HepG2 (cell line): ENCODE measurements around the gene MAP2K5. TPM values are rescaled to one million over a fixed set of nuclear protein-coding genes. Genes with fewer than 3 reads are reported as not detected.
A peak's percentile ranks its signal among the peaks of the same experiment; 100 is the strongest.

Experiments
- ARID2 ChIP-seq: sonication (generic); formaldehyde crosslinking; IDR thresholded peaks from 2 replicates; pipeline ENCODE4 v1.8.1; 2022; ENCODE audit warnings: mild to moderate bottlenecking, missing genetic modification reagents, borderline replicate concordance
- CAMTA2 ChIP-seq: sonication (generic); formaldehyde crosslinking; IDR thresholded peaks from 2 replicates; pipeline ENCODE4 v1.4.0; 2020; ENCODE audit warnings: mild to moderate bottlenecking, missing genetic modification reagents, borderline replicate concordance
- CBX5 ChIP-seq: sonication (generic); formaldehyde crosslinking; IDR thresholded peaks from 2 replicates; pipeline ENCODE4 v1.4.0; 2020; ENCODE audit warnings: missing genetic modification reagents, borderline replicate concordance
- HNF4G ChIP-seq, 2 experiments: sonication (generic) in 1 of 2; formaldehyde crosslinking in 1 of 2; IDR thresholded peaks; 2 replicates each; pipeline versions ENCODE4 v1.4.0 to v1.6.1; 2011 to 2020; ENCODE audit warnings: borderline replicate concordance in 2 of 2, low read depth in 2 of 2, mild to moderate bottlenecking in 2 of 2, low read length in 1 of 2, missing genetic modification reagents in 1 of 2, moderate library complexity in 1 of 2
- MZF1 ChIP-seq: sonication (generic); formaldehyde crosslinking; IDR thresholded peaks from 2 replicates; pipeline ENCODE4 v1.8.1; 2023; ENCODE audit warnings: mild to moderate bottlenecking, missing genetic modification reagents, borderline replicate concordance
- NFRKB ChIP-seq: fragments of 450-650 bp; IDR thresholded peaks from 2 replicates; pipeline ENCODE4 v1.6.1; 2017
- RFXAP ChIP-seq: sonication (generic); formaldehyde crosslinking; IDR thresholded peaks from 2 replicates; pipeline ENCODE4 v1.4.0; 2020; ENCODE audit warnings: missing genetic modification reagents, borderline replicate concordance
- ZBTB2 ChIP-seq: sonication (generic); formaldehyde crosslinking; IDR thresholded peaks from 2 replicates; pipeline ENCODE4 v1.8.0; 2022; ENCODE audit warnings: low read depth, missing genetic modification reagents
- ZNF260 ChIP-seq: sonication (generic); formaldehyde crosslinking; IDR thresholded peaks from 2 replicates; pipeline ENCODE4 v1.4.0; 2020; ENCODE audit warnings: missing genetic modification reagents, low read depth, mild to moderate bottlenecking, borderline replicate concordance
- ZNF556 ChIP-seq: sonication (generic); formaldehyde crosslinking; IDR thresholded peaks from 2 replicates; pipeline ENCODE4 v1.4.0; 2020; ENCODE audit warnings: mild to moderate bottlenecking, missing genetic modification reagents, borderline replicate concordance
- ZNF563 ChIP-seq: sonication (generic); formaldehyde crosslinking; IDR thresholded peaks from 2 replicates; pipeline ENCODE4 v1.8.0; 2022; ENCODE audit warnings: mild to moderate bottlenecking, moderate library complexity, missing genetic modification reagents
- ZNF720 ChIP-seq: sonication (generic); formaldehyde crosslinking; IDR thresholded peaks from 2 replicates; pipeline ENCODE4 v1.4.0; 2020; ENCODE audit warnings: missing genetic modification reagents
- ZSCAN31 ChIP-seq: sonication (generic); formaldehyde crosslinking; IDR thresholded peaks from 2 replicates; pipeline ENCODE4 v1.5.0; 2020; ENCODE audit warnings: low read depth, mild to moderate bottlenecking, missing genetic modification reagents
- polyA plus RNA-seq, 8 experiments: library from polyadenylated mRNA; depleted of rRNA in 3 of 8; stranded (reverse) in 7 of 8; unstranded in 1 of 8; fragments of >200 nt; fragmentation: Illumina TruSeq in 4 of 8; extraction: Trizol in 4 of 8; gene quantifications; 2 replicates each; pipeline versions ENCODE4 v1.2.1 to v1.2.3, GENCODE V29; 2011 to 2016; ENCODE audit warnings: low read depth in 4 of 8, missing spikeins in 1 of 8, mixed read lengths in 1 of 8; ENCODE audit not compliant: insufficient read depth in 1 of 8
- total RNA-seq, 5 experiments: library from RNA; depleted of rRNA; stranded (reverse); fragments of >200 nt; fragmentation: Illumina TruSeq; extraction: Trizol; gene quantifications; 2 replicates each; pipeline ENCODE4 v1.2.3, GENCODE V29; 2016; ENCODE audit warnings: low read depth in 1 of 5
- TF ChIP-seq, protein P1 (sequence below): sonication (generic); formaldehyde crosslinking; IDR thresholded peaks from 2 replicates; pipeline ENCODE4 v1.4.0; 2020; ENCODE audit warnings: missing genetic modification reagents
- TF ChIP-seq, protein P2 (sequence below): sonication (generic); formaldehyde crosslinking; IDR thresholded peaks from 2 replicates; pipeline ENCODE4 v1.4.0; 2020; ENCODE audit warnings: missing genetic modification reagents
- TF ChIP-seq, protein P3 (sequence below): sonication (generic); formaldehyde crosslinking; IDR thresholded peaks from 2 replicates; pipeline ENCODE4 v1.4.0; 2020; ENCODE audit warnings: missing genetic modification reagents, borderline replicate concordance

MAP2K5 gene
- total and polyA plus RNA-seq, 2 of the 13 experiments (the other 11 are each of a cell fraction or from before 2014, with no cell fraction given), result 4.0 to 4.3 TPM

GRCh38 chr15:67542420-67543347, at the start of gene MAP2K5 (continued):
- 0 out of 2 replicates have a peak, but pooled peaks have one; percentile 25 for TF ChIP-seq CAMTA2 (CRISPR knock-in tag)
- TF ChIP-seq HNF4G (IDR thresholded peaks at IDR 0.05; ENCODE audit: borderline replicate concordance, low read depth, low read length), result no peak
- TF ChIP-seq HNF4G (CRISPR knock-in tag; IDR thresholded peaks at IDR 0.05; ENCODE audit: borderline replicate concordance, low read depth), result 0 out of 2 replicates have a peak, but pooled peaks have one; percentile 47
- TF ChIP-seq, protein P1, sequence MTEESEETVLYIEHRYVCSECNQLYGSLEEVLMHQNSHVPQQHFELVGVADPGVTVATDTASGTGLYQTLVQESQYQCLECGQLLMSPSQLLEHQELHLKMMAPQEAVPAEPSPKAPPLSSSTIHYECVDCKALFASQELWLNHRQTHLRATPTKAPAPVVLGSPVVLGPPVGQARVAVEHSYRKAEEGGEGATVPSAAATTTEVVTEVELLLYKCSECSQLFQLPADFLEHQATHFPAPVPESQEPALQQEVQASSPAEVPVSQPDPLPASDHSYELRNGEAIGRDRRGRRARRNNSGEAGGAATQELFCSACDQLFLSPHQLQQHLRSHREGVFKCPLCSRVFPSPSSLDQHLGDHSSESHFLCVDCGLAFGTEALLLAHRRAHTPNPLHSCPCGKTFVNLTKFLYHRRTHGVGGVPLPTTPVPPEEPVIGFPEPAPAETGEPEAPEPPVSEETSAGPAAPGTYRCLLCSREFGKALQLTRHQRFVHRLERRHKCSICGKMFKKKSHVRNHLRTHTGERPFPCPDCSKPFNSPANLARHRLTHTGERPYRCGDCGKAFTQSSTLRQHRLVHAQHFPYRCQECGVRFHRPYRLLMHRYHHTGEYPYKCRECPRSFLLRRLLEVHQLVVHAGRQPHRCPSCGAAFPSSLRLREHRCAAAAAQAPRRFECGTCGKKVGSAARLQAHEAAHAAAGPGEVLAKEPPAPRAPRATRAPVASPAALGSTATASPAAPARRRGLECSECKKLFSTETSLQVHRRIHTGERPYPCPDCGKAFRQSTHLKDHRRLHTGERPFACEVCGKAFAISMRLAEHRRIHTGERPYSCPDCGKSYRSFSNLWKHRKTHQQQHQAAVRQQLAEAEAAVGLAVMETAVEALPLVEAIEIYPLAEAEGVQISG, result peak; percentile 88
- no peak for TF ChIP-seq NFRKB
- no peak for TF ChIP-seq ZNF563
- TF ChIP-seq CBX5 (CRISPR knock-in tag), result peak; percentile 9; the same call in 1 of the 2 replicates
- TF ChIP-seq ZSCAN31 (CRISPR knock-in tag), result 0 out of 2 replicates have a peak, but pooled peaks have one; percentile 58
- no peak for TF ChIP-seq ZNF720 (CRISPR knock-in tag)
- TF ChIP-seq, protein P2, sequence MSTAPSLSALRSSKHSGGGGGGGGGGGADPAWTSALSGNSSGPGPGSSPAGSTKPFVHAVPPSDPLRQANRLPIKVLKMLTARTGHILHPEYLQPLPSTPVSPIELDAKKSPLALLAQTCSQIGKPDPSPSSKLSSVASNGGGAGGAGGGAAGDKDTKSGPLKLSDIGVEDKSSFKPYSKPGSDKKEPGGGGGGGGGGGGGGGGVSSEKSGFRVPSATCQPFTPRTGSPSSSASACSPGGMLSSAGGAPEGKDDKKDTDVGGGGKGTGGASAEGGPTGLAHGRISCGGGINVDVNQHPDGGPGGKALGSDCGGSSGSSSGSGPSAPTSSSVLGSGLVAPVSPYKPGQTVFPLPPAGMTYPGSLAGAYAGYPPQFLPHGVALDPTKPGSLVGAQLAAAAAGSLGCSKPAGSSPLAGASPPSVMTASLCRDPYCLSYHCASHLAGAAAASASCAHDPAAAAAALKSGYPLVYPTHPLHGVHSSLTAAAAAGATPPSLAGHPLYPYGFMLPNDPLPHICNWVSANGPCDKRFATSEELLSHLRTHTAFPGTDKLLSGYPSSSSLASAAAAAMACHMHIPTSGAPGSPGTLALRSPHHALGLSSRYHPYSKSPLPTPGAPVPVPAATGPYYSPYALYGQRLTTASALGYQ (CRISPR knock-in tag), result no peak
- TF ChIP-seq MZF1 (CRISPR knock-in tag), result no peak
- TF ChIP-seq ZNF260, result no peak
- TF ChIP-seq ZBTB2 (CRISPR knock-in tag), result peak; percentile 46; the same call in 1 of the 2 replicates
- no peak; the same call in 1 of the 2 replicates for TF ChIP-seq RFXAP (CRISPR knock-in tag)
- 0 out of 2 replicates have a peak, but pooled peaks have one; percentile 23 for TF ChIP-seq ZNF556 (CRISPR knock-in tag)
- TF ChIP-seq, protein P3, sequence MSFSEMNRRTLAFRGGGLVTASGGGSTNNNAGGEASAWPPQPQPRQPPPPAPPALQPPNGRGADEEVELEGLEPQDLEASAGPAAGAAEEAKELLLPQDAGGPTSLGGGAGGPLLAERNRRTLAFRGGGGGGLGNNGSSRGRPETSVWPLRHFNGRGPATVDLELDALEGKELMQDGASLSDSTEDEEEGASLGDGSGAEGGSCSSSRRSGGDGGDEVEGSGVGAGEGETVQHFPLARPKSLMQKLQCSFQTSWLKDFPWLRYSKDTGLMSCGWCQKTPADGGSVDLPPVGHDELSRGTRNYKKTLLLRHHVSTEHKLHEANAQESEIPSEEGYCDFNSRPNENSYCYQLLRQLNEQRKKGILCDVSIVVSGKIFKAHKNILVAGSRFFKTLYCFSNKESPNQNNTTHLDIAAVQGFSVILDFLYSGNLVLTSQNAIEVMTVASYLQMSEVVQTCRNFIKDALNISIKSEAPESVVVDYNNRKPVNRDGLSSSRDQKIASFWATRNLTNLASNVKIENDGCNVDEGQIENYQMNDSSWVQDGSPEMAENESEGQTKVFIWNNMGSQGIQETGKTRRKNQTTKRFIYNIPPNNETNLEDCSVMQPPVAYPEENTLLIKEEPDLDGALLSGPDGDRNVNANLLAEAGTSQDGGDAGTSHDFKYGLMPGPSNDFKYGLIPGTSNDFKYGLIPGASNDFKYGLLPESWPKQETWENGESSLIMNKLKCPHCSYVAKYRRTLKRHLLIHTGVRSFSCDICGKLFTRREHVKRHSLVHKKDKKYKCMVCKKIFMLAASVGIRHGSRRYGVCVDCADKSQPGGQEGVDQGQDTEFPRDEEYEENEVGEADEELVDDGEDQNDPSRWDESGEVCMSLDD, result no peak
- no peak for TF ChIP-seq ARID2
